GM12892 (cell line): Measurements from ENCODE around the gene USF1.
A peak's percentile ranks its signal among the peaks of the same experiment; 100 is the strongest.

ENCODE experiments used
- DNase-seq: peaks from one replicate; pipeline ENCODE4 v3.0.0; 2011; ENCODE audit not compliant: insufficient read length
- FAIRE-seq: peaks from 2 replicates; lab custom pipeline; 2011; peaks lifted over from hg19 to GRCh38; lab: Jason Lieb, UNC
- POLR2A ChIP-seq: IDR thresholded peaks from 2 replicates; pipeline ENCODE4 v1.6.1; 2011; ENCODE audit warnings: low read depth, low read length, control low read depth
- POLR2AphosphoS5 ChIP-seq: IDR thresholded peaks from 2 replicates; pipeline ENCODE4 v1.6.1; 2011; ENCODE audit warnings: low read depth, low read length, control low read depth
- TAF1 ChIP-seq: IDR thresholded peaks from 2 replicates; pipeline ENCODE4 v1.6.1; 2011; ENCODE audit warnings: low read depth, mild to moderate bottlenecking, control low read depth, low read length, borderline replicate concordance

USF1 gene

GRCh38 chr1:161084597-161084988 lies 38.8 kb upstream of the USF1 start:
- no peak for TF ChIP-seq POLR2A
- no peak for TF ChIP-seq POLR2AphosphoS5
- TF ChIP-seq TAF1: no peak
- DNase-seq: no peak
- no peak for FAIRE-seq

- TF ChIP-seq TAF1: no peak
- TF ChIP-seq POLR2AphosphoS5: no peak
- TF ChIP-seq POLR2A: no peak
- DNase-seq: no peak
- peak; percentile 44 for FAIRE-seq
These were observed 38.2 kb upstream of the USF1 start for GRCh38 chr1:161083748-161084596.

- FAIRE-seq: no peak
- no peak for DNase-seq
These were observed 37.4 kb upstream of the USF1 start for GRCh38 chr1:161082996-161083747.

GRCh38 chr1:161082483-161082882 lies 36.7 kb upstream of the USF1 start:
- FAIRE-seq (no peak), DNase-seq (no peak)
- TF ChIP-seq POLR2A: no peak
- no peak for TF ChIP-seq POLR2AphosphoS5
- TF ChIP-seq TAF1: no peak

More at GRCh38 chr1:161082996-161083747, 37.4 kb upstream of the USF1 start:
- TF ChIP-seq POLR2A (no peak), TAF1 (no peak), POLR2AphosphoS5 (no peak)

GRCh38 chr1:161081519-161081918 lies 35.7 kb upstream of the USF1 start:
- no peak for TF ChIP-seq TAF1
- no peak for TF ChIP-seq POLR2AphosphoS5
- no peak for TF ChIP-seq POLR2A
- FAIRE-seq (no peak), DNase-seq (no peak)

GRCh38 chr1:161080441-161081405 lies 34.9 kb upstream of the USF1 start:
- no peak for DNase-seq
- FAIRE-seq: no peak

GRCh38 chr1:161079436-161080110 lies 33.8 kb upstream of the USF1 start:
- no peak for DNase-seq
- TF ChIP-seq TAF1 (no peak), POLR2A (no peak), POLR2AphosphoS5 (no peak)
- peak; percentile 30 for FAIRE-seq

More at GRCh38 chr1:161080441-161081405, 34.9 kb upstream of the USF1 start:
- TF ChIP-seq POLR2AphosphoS5 (no peak), POLR2A (no peak), TAF1 (no peak)

- TF ChIP-seq POLR2AphosphoS5 (no peak), POLR2A (no peak), TAF1 (no peak)
- DNase-seq: no peak
- no peak for FAIRE-seq
These were observed 31.6 kb upstream of the USF1 start for GRCh38 chr1:161077426-161077825.

GRCh38 chr1:161076410-161076809 lies 30.6 kb upstream of the USF1 start:
- no peak for DNase-seq
- FAIRE-seq: no peak
- no peak for TF ChIP-seq POLR2AphosphoS5
- TF ChIP-seq POLR2A: no peak
- TF ChIP-seq TAF1: no peak

GRCh38 chr1:161074676-161075368 lies 29.0 kb upstream of the USF1 start:
- DNase-seq (no peak), FAIRE-seq (no peak)

More at GRCh38 chr1:161074676-161075368, 29.0 kb upstream of the USF1 start:
- TF ChIP-seq POLR2AphosphoS5: no peak
- no peak for TF ChIP-seq POLR2A
- no peak for TF ChIP-seq TAF1
